Measurements from ENCODE around the gene MIAT.

MIAT gene

DNA sequence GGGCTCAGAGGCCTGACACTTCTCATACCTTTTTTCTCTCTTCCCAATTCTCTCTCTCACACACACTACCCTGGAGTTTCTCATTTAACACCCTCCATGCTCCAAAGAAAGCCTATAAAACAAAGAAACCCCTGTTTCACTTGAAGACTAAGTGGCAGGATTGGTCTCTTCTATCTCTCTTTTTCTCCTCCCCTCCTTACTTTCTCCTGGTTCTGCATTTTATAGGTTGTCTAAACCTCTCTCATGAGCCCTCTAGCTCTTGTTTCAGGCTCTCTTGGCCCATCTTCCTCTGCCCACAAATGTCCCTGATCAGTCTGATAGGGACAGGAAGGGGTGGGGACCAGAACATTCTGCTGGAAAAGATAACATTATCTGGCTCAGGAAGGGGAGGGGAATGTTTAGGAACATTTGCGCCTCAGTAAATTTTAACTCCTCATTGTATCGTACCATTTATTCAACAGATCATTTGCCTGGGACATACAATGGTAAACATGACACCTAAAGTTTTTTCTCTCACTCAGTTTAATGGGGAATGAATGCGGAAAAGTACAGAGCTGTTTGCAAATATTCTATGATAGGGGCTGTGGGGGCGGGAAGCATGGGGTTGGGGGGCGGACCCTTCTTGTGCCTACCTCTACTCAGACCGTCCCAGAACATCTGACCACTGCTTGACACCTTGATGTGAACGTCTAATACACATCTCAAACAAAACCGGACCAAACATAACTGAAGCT, 24.8 kb upstream of the MIAT start:
- no peak for DNase-seq

DNA sequence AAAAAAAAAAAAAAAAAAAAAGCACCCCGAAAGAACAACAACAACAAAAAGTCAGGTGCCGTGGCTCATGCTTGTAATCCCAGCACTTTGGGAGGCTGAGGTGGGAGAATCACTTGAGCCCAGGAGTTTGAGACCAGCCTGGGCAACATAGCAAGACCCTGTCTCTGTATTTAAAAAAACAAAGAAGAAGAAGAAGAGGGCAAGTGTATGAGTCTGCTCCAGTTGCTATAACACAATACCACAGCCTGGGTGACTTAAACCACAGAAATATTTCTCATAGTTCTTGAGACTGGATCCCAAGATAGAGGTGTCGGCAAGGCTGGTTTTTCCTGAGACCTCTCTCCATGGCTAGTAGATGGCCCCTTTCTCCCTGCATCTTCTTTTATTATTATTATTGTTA, 23.2 kb upstream of the MIAT start:
- DNase-seq, result no peak

DNA sequence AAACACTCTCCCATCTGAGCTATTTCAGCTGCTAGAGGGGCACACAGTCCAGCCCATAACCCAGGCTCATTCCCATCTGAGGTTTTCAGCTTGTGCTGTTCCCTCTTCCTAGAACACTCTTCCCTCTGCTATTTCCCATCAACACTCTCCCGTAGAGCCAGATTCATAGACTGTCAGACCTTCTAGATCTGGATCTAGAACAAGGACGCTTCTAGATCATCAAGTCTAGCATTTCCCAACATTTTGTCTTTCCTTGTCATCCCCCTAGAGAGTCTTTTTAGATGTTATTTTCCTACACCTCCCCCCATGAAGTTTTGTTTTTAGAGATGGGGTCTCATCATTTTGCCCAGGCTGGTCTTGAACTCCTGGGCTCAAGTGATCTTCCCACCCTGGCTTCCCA, 22.3 kb upstream of the MIAT start:
- DNase-seq, result no peak

DNA sequence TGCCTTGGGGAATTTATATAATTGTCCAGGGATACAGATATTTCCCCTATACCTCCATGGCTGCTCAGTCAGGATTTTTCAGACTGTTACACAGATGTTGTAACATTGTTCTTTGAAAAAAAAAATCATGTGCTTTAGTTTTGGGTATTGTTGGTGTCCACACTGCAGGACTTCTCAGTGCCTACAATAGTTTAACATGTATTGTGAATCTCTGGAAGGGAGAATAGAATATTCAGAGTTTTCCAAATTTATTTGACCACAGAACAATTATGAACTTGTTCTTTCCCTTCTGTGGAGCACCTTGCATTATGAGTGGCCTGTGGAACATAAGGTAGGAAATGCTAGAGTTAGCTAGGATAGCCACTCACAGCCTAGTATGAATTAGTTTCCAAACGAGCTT, 21.1 kb upstream of the MIAT start:
- DNase-seq, result no peak

DNA sequence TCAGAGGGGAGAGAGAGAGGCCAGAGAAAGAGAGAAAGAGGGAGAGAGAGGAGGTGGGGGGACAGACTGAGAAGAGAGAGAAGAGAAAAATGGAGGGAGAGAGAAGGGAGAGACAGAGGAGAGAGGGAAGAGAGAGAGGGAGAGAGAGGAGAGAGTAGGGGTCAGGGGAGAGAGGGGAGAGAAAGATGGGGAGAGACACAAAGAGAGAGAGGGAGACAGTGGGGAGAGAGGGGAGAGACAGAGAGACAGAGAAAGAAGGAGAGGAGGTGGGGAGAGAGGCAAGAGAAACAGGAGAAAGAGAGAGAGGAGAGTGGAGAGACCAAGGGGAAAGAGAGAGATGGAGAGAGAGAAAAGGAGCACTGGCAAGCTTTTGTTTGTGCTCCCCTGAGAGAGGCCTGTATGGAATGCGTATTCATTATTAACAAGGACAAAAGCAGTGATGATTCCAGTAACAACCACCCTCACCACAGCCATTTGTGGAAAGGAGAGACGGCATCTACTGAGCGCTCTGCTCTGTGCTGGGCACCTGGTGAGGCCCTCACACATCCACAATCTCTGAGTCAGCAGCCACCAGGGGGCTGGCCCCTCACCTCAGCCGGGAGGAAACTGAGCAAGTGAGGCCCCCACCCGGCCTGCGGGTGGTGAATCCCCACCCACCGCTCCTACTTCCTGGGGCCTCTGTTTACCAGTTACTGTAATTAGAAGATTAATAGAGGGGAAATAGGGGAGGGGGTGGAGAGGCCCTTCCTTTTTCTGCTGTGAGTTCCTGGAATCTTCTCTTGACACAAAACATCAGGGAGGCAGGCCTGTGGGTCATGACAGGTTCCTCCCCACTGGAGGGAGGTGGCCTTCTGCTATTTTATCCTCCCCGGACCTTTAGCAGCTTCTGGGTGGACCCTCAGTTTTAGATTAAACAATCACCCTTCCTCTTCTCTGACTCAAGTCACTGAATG, 14.6 kb upstream of the MIAT start:
- DNase-seq, result no peak

DNA sequence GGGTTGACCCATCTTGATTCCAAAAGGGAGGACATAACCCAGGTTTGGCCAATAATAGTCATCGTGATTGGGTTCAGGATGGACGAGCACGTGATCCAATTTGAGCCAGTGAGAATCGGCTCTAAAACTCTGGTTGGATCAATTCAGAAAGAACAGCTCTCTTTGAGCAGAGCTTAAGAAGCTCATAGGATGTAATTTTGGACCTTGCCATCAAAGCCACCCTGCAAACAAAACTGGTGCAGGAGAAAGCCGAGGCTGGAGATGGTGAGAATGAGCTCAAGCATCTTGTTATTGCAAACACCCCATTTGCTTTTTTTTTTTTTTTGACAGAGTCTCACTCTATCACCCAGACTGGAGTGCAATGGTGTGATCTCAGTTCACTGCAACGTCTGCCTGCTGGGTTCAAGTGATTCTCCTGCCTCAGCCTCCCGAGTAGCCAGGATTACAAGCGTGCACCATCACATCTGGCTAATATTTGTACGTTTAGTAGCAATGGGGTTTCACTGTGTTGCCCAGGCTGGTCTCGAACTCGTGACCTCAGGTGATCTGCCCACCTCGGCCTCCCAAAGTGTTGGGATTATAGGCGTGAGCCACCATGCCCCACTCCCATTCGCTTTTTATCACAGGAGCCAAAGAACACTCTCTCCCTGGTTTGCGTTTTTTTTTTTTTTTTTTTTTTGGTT, 13.8 kb upstream of the MIAT start:
- DNase-seq, result no peak

DNA sequence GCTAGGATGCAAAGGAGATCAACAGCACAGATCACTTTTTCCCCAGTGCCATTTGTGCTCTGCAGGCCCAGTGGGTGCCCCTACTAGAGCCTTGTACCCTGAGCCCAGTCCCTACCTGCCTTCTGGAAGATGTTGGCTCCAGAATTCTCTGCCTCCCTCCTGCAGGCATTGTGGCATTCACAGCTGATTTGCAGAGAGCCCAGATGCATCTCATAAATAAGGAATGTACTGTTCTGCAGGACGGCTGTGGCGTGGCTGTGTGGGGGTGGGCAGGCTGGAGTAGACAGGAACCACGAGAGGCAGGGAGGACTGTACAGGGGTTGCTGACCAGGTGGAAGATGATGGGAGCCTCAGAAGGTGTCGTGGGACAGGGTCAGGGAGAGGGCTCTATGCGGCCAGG, 11.2 kb upstream of the MIAT start:
- peak; percentile 48 for DNase-seq

DNA sequence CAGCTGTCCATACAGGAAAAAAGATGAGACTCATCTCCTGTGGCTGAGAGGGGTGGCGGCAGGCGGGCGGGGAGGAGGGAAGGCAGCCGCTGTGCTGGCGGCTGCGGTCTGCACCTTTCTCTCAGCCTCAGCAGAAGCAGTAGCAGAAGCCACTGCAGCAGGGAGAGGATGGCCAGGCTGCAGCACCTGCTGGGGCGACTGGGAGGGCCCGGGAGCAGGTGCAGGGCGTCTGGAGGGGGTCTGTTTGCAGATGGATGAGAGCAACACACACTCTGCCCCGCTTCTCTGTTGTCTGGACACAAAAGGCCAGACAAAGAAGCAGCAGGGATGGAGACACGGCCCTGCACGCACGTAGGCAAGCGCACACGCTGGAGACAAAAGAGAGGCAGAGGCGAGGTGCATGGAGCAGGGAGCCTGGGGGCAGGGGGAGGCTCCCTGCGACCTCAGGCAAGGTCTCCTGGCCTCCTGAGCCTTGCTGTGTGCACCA, 9.3 kb upstream of the MIAT start:
- no peak for DNase-seq

DNA sequence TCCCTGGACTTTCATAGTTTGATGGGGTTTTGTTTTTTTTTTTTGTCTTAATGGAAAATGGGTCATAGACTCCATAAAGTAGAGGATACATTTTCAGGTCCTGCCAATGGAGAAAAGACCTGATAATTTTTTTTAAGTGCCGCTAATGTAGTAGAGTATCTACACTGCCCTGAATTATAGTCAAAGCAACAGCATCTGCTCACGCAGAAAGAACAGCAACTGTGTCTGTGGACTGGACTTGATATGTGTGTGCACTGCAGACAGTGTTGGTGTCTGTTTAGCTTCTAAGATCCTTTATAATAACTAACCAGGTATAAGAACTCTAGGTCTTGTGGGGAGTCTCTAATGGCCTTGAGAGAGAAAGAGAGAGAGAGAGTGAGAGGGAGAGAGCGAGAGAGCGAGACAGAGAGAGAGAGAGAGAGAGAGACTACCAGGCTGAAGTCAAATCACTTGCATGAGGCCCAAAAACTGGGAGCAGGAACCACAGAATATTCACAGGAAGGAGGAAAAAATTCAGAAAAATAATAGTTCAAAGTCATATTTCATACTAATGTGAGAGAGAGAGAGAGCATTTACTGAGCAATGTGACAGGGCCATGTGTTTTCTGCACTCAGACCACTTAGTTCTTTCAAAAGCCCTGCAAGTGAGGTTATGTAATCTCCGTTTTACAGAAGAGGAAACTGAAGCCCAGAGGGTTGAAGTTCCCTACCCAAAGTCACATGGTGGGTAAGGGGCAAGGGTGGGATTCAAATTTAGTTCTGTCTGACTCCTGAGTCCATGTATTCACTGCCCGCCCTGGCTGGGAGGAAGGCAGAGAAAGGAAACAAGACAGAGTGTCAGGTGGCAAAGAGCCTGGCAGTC, 8.6 kb upstream of the MIAT start:
- DNase-seq, result no peak

DNA sequence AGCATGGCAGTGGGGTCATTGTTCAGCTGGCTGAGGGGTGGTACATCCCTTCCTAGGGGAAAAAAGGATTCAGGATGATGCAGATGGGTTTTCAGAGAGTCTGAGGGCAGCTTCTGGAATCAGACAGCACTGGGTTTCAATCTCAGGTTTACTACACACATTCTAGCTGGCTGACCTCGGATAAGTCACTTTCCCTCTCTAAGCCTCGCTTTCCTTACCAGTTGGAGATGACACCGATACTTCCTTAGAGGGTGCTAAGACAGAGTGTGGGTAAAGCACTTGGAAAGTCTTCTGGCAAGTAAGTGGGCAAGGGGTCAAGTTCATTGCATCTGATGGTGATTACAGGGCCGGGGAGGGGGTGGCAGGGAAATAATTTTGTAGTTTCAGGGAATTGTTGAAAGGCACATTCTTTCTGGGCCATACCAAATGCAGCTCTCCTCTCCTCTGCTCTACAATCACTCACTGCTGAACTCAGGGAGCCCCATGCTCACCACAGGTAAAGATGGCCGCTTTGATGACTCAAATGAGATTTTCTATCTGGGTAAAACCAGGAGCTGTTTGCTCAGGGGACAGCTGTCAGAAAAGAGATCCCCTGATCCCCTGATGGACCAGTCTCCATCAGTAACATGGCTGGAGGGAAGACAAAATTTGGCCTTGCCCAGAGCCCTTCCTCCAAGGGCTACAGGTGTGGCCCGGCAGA, 6.5 kb upstream of the MIAT start:
- no peak for DNase-seq

DNA sequence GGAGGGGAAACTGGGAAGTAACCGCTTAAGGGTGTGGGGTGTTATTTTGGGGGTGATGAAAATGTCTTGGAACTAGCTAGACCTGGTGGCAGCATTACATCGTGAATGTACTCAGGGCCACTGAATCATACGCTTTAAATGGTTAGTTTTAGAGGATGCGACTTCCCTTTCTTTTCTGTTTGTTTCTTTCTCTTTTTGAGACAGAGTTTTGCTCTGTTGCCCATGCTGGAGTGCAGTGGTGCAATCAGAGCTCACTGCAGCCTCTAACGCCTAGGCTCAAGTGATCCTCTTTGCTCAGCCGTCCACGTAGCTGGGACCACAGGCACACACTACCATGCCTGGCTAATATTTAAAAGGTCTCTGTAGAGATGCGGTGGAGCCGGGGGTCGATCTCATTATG, 5.6 kb upstream of the MIAT start:
- no peak for DNase-seq

DNA sequence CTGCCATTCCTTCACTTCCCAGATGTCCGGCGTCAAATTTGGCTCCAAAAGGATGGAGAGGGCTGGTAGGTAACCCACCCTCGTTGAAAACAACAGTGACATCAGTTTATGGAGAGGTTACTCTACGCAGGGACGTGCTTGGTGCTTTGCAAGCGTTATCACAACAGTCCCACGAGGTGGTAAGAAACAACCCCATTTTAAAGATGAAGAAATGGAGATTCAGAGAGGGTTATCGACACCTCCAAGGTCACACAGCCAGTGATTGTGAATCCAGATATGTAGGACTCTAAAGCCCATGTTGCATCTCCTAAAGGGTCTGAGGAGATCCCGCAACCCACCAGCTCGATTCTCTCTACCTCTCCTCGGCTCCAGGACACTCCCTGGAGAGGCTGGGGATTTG, 773 bp downstream of the MIAT start:
- DNase-seq, result no peak

DNA sequence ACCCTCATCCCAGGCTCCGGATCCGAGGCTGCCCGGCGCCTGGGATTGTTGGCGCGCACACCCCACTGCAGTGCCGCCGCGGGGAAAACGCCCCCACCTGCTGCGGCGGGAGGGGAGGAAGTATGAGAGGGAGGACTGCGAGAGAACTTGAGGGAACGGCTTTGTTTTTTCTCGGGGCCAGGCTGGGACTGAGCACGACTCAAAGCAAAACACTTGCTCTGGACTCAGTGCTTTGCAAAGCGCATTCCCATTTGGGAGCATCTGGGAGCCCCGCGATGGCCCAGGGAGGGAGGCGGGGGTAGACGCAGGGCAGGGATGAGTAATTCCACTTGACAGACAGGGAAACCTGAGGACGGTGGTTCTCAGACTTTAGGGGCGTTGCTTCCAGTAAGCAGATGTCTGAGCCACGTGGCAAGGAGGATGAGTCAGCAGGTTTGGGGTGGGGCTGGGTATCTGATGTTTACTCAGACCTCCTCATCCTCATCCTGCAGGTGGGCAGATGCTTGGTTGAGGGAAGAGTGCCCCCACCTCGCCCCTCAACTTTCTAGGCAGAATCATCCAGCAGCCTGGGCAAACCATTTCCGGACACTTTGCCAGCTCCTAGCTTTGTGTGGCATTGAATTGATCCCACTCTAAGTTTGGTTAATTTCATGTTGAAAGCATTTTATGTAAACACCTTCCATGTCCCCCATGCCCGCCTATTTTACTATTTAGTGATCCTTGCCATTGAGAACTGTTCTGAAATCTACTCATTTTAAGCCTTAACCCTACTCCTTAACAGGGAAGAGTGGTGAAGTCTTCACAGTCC, 1.5 kb downstream of the MIAT start:
- DNase-seq, result peak; percentile 93

DNA sequence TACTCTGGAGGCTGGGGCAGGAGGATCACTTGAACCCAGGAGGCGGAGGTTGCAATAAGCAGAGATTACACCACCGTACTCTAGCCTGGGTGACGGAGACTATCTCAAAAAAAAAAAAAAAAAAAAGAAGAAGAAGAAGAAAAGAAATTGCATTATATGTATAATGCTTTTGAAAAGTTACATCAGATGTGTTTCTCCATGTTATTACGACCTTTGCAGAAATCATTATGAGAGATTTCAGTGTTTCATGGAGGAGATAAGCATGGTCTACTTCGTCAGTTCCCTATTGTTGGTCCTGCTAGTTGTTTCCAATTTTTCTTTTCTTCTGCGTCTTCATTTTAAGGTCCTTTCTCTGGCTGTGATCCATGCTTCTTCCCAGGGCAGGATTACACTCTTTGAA, 3.0 kb downstream of the MIAT start:
- DNase-seq, result no peak

DNA sequence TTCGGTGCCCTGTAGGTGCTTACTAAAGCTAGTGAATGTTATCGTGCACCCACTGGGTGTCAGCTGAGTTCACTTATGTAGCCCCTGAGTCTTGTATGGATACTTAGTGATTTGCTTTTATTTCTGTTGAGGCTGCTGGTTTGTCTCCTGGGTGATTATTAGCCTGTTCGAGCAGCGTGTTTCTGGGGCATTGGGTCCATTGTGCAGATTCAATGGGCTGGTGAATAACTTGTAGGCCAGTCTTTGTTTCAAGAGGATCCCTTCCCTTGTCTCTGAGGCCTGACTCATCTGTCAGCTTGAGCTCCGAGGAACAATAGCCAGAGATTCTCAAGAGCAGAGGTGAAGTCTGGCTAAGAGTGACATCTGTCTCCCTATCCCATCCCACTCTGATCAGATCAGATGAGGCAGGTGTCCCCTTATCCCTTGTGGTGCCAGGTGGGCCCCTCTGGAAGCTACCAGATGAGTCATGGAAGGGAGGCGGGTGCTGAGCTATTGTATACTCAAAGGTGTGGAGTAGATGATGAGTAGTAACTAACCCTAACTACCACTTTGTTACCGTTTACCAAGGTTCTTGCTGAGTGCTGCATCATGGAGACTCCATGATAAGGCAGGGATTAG, 3.7 kb downstream of the MIAT start:
- DNase-seq, result no peak

DNA sequence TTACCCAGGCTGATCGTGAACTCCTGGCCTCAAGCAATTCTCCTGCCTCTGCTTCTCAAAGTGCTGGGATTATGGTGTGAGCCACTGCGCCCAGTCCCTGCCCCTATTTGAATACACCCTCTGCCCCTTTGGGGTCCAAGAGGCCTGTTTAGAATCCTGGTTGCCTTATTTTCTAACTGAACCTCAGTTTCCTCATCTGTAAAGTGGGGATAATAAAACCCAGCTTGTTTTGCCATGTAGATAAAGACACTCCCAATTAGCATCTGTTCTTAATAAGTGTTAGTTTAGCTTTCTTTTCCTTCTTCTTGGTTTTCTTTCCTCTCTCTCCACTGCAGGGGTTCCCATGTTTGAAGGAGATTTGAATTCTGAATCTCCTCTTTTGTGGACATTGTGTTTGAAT, 4.8 kb downstream of the MIAT start:
- DNase-seq, result no peak

DNA sequence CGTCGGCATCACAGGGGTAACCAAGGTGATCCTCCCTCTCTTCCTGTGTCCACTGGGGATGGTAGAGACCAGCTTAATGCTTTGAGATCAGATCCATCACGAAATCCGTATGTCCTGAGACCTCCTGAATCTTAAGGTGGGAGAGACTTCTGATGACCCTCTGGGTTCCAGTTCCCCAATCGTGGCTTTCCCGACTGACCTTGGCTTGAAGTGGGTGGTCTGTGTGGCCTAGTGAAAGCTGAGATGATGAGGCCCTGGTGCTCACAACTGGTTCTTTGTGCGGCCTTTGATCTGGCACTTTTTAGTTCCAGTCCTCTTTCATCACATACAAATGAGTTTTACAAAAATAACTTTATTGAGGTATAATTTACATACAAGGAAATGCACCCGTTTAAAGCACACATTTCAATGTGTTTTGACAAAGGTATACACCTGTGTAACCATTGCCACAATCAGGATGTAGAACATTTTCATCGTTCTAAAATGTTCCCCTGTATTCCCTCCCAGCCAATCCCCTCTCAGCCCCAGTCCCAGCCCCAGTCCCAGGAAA, 6.1 kb downstream of the MIAT start:
- DNase-seq, result no peak

DNA sequence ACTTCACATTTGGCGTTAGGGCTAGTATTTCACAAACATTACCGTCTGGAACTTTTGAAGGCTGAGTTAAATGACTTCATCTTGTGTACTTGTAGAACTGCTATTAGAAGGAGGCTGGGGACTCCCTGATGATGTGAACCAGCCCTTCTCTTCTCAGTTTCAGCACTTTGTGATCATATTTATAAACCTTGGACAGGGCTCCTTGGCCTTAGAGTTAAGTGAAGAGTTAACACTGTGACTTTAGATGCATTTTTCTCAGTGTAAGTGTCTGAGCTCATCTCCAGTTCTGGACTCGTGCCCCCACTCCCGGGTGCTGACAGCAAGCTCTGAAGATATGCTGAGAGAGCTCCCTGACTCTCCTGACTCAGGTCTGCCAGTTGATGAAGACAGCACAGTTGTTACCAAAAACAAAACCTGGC, 8.4 kb downstream of the MIAT start:
- no peak for DNase-seq

DNA sequence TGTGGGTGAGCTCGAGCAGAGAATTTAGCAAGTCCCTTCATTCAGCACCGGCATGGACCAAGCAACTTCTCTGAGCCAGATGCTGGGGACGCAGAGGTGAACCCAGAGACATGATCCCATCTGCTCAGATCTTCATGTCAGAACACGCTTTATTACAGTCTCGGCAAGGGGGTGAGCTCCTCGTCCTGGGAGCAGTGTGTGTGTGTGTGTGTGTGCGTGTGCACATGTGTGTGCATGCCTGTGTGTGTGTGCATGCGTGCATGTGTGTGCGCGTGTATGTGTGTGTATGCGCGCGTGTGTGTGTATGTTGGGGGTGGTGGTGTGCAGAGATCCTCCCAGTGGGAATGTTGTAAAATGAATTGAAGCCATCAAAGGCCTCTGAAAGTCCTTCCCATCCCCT, 9.8 kb downstream of the MIAT start:
- no peak for DNase-seq

DNA sequence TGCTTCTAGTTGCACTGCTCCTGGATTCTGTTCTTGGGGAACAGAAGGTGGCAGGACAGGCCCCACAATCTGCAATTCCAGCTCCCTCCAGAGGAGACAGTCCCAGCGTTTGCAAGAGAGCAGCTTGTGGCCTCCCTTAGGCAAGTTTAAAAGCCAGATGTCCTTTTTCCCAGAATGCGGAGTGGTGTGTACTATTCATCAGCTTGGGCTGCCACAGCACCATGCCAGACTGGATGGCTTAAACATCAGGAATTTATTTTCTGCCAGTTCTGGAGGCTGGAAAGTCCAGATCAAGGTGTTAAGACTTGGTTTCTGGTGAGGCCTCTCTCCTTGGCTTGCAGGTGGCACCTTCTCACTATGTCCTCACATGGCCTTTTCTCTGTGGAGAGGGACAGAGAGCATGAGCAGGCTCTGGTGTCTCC, 11.7 kb downstream of the MIAT start:
- DNase-seq, result peak; percentile 79

All from HCEC 1CT (cell line).